ENCODE measurements around the gene DRD2.

DNA sequence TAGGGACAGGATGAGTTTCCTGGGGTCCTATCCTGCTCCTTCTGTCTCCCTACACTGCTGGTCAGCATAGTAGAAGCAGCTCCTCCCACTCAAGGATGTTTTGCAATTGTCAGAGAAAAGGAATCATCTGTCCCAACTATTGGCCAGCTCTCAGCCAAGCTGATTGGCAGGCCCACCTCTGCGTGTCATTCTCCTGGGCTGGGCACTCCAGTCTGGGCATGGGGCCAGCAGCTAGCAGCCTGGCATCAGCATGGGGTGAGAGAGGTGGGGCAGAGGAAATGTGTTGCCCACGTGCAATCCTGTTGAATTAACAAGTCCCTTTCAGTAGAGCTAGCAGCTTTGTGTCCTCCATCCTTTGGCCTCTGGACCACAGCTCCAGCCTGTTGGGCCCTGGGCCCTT, 73.5 kb downstream of the DRD2 start:
- TF ChIP-seq, protein P1, sequence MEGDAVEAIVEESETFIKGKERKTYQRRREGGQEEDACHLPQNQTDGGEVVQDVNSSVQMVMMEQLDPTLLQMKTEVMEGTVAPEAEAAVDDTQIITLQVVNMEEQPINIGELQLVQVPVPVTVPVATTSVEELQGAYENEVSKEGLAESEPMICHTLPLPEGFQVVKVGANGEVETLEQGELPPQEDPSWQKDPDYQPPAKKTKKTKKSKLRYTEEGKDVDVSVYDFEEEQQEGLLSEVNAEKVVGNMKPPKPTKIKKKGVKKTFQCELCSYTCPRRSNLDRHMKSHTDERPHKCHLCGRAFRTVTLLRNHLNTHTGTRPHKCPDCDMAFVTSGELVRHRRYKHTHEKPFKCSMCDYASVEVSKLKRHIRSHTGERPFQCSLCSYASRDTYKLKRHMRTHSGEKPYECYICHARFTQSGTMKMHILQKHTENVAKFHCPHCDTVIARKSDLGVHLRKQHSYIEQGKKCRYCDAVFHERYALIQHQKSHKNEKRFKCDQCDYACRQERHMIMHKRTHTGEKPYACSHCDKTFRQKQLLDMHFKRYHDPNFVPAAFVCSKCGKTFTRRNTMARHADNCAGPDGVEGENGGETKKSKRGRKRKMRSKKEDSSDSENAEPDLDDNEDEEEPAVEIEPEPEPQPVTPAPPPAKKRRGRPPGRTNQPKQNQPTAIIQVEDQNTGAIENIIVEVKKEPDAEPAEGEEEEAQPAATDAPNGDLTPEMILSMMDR (conservative IDR thresholded peaks at IDR 0.05; ENCODE audit: low read length): no peak
- TF ChIP-seq EZH2phosphoT487 (IDR thresholded peaks at IDR 0.05; ENCODE audit: borderline replicate concordance, low read depth, low read length): no peak

All from OCI-LY7 (cell line).